ENCODE data around the gene STAC.
"Not testable (repeated sequence)": the region's sequence is repeated elsewhere in the genome, so short reads cannot be mapped to it uniquely, and the experiment has no call there.

The STAC gene

DNA sequence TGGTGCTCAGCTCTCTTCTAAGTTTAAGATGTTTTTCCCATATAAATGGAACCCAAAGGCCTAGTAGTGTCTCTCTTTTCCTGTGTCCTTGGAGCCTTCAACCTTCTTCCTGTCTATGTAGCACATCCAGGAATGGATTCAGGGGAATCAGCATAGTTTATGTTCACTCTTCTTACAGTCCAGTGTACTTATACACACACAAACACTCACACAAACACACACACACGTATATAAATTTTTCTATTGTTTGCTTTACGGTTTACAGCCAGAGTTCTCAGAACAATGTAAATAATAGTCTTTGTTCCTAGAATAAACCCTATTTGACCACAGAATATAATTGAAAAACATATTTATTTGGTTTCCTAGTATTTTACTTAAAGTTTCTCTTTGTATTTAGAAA is 36.9 kb downstream of the STAC start:
- no peak for DNase-seq

DNA sequence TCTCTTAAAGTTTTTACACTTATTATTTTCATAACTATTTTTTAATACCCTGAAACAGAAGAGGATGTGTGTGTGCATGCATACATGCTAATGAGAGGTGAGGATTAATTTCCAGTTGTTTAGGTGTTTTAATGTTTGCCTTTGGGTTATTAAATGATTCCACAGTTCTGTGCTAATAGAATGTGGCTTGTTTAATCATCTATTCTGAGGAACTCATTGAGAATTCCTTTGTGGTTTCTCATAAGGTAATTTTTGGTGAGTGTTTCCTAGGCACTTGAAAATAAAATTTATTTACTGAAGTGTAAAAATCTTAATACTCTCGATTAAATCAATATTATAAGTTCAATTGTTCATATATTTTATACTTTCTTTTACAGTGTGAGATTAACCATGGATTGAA is 38.0 kb downstream of the STAC start:
- DNase-seq = no peak

DNA sequence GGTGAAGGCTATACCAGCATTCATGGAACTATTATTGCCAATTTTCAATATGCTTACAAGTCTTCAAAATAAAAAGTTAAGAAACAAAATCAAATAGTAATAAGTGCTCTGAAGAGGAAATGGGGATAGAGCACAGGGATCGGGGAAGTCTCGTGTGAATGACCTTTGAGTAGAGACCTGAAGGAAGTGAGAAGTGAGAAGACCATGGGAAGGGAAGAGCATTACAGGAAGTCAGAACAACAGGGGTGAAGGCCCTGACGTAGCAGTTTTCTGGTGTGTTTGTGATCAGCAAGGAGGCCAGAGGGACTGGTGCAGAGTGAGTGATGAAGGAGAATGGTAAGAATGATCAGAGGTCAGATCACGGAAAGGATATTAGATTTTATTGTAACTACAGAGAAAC is 48.1 kb downstream of the STAC start:
- no peak for DNase-seq

DNA sequence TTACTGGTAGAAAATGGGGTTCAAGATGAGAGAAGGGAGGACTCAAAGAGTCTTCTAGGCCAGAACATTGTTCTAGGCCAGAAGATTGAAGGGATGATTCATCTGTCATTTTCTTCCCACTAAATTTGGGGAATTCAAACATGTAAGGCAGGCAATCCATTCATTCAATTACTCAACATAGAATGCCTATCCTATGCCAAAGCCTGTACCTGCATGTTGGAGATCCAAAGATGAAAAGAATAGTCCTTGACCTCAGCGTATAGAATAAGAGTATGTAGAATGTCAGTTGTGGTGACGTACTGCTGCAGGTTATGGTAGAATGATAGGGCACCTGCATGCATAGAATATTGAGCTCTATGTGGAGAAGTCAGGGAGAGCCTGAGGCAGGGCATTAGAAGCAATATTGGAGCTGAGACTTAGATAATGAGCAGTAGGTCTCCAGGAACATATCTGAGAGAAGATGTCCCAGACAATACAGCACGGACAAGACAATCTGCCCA is 49.7 kb downstream of the STAC start:
- no peak for DNase-seq

DNA sequence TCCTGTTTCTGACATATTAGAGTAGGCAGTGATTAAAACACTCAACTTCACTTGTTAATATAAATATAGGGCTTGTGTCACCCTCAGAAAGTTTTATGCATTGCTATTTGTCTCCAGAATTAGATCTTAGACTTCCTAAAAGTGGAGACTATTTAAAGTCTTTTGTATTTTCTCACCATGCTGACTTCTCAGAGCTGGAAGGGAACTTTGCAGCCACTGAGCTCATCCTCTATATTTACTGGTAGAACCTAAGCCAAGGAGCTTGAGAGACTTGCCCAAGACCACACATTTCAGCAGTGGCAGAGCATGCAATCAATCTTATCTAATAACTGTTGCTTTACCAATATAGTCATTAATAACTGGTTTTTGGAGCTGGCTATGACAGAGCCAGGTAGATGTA is 53.2 kb downstream of the STAC start:
- no peak for DNase-seq

DNA sequence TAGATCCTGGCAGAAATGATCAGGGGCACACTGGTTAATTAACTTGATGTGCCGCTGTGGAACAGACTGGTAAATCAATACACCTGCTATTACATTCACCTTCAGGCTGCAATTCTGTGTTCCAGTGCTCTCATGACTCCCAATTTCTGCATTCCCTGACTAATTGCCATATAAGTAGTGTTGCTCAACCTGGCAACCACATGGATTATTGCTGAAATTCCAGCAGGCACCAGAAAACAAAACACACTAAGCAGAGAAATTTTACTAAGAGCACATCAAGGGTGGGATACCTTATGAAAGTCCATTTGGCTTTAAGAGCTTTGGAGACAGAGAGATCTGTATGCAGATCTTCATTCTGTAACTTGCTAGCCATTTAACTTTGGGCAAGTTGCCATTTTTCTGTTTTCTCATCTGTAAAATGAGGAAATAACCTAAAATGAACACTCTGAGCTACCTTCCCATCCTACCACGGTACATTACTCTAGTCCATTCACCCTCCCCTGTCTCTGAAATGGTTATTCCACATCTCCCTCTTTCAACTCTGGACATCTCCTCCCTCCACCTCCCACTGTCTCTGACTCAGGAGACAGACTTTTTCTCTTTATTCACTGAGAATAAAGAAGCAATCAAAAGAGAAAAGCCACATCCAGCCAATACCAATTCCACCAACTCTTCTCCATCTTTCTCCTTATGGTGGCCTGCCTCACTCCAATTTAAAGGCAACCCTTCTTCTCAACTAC is 54.6 kb downstream of the STAC start:
- DNase-seq = no peak

DNA sequence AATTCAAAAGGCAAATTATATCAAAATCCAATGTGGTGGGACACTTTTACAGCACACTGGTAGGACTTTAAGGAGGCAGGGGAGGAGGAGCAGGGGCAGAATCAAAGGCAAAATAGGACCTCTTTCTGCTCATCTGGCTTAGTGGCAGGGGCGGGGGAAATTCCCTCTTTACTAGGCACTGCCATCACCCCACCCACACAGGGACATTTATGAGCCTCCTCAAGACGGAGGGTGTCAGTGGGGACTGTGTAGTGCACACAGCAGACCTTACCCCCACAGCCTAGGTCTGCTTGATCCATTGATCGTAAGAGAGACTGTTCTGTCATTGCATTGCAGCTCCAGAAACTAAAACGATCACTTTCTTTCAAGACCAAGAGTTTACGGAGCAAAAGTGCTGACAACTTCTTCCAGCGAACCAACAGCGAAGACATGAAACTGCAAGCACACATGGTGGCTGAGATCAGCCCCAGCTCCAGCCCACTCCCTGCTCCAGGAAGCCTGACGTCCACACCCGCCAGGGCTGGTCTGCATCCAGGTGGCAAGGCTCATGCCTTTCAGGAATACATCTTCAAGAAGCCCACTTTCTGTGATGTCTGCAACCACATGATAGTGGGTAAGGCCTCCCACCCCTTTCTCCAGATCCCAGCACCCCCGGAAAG is 62.9 kb downstream of the STAC start:
- DNase-seq = no peak

DNA sequence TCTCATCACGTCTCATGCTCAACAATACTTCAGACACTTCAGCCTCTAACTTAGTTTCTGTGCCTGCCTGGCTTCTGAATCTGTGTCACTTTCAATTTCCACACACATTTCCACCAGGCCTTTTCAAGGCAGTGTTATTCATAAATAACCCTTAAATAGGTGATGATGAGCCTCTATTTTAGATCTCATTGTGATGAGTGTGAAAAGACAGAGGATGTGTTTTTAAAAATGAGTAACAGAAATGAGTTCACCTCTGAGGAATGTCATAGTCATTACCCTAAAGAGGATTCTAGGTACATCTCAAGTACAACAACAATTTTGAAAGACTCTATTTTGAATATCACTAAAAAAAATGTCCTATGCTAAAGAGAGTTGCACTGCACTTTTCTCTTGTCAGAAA is 64.6 kb downstream of the STAC start:
- DNase-seq = no peak

DNA sequence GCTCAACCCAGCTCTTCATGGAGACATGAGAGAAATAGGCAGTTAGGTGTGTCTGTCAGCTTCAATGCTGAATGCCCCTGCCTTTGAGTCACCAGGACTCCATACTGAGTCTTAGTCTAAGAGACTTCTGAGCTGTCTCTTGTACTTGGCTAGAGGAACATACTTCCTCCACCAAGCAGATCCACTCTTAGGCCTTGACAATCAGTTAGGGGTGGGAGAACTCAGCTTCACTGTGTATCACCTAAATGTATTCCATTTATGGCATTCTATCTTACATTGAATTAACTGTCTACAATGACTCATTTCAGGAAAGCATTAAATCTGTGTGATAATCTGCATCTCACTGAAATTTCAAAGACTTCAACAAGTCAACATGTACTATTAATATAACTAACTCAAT is 66.0 kb downstream of the STAC start:
- no peak for DNase-seq

DNA sequence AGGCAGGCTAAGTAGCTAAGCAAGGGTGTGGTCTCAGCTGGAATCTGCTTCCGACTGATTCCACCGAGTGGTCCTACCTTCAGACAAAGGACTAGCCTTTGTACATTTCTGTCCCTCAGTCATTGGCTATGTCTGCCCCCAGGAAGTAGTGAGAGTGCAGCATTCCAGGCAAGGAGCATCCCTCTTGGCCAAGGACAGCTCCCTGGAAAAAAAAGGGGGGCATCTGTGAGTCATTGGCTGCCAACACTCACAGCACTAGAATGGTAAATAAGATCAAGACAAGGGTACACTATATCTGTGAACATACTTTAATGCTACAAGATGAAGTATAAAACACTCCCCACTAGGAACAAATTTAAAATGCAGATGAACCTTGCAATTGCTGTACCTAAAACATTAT is 66.8 kb downstream of the STAC start:
- no peak for DNase-seq

DNA sequence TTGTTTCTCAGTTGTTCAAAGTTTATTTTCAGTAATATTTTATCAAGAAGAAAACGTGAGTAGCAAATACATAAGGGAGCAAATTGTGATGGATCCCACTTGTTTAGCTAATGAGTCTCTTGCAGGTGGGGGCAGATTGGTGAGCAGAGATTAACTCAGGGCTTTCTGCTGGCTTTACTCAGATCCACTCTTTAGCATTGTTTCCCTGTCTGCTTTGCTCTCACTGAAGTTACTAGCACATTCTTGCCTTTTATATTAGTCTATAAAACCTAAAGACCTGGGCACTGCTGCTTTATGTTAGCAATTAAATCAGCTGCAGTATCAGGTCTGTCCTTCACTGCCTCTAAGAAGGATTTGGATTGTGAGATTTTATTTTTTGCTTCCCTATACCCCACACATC is 71.5 kb downstream of the STAC start:
- DNase-seq = no peak

DNA sequence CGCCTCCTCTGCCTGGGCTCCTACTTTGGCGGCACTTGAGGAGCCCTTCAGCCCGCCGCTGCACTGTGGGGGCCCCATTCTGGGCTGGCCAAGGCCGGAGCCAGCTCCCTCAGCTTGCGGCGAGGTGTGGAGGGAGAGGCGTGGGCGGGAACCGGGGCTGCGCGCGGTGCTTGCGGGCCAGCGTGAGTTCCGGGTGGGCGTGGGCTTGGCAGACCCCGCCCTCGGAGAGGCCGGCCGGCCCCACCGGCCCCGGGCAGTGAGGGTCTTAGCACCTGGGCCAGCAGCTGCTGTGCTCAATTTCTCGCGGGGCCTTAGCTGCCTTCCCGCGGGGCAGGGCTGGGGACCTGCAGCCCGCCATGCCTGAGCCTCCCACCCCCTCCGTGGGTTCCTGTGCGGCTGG is 72.9 kb downstream of the STAC start:
- DNase-seq = not testable (repeated sequence)

DNA sequence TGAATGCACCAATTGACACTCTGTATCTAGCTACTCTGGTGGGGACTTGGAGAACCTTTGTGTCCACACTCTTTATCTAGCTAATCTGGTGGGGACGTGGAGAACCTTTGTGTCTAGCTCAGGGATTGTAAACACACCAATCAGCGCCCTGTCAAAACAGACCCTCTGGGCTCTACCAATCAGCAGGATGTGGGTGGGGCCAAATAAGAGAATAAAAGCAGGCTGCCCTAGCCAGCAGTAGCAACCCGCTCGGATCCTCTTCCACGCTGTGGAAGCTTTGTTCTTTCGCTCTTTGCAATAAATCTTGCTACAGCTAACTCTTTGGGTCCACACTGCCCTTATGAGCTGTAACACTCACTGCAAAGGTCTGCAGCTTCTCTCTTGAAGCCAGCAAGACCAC is 73.6 kb downstream of the STAC start:
- DNase-seq = not testable (repeated sequence)

DNA sequence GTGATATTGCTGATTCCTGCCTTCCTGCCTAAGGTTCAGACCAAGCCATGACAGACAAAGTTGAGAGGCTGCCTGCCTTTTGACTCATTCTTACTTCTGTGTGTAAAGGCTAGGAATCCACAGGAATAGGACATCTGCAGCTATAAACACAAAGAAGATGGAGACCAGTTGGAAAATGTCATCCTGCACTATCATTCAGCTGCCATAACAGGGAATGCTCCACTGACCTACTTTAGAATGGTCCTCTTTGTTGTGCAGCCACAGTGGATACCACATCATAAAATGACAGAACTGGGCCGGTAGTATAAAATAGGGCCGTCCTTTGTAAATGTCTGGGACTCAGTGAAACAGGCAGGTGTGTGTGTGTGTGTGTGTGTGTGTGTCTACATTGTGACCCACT is 75.1 kb downstream of the STAC start:
- no peak for DNase-seq

DNA sequence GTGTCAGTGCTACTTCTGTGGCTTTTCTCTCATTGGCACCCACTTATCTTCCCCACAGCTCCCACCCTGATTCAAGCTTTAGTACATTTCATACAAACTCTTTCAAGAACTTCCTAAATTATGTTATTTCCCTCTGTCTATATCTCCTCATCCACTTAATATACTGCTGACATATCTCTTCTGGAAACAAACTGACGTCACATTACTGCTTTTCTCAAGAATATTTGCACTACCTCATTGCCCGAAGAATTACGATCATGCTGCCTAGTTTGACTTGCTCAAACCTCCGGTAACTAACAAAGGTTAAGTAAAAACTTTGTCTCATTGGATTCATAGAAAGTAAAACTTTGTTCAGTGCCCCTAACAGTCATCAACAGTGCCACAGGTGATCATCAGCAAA is 76.5 kb downstream of the STAC start:
- DNase-seq = no peak

DNA sequence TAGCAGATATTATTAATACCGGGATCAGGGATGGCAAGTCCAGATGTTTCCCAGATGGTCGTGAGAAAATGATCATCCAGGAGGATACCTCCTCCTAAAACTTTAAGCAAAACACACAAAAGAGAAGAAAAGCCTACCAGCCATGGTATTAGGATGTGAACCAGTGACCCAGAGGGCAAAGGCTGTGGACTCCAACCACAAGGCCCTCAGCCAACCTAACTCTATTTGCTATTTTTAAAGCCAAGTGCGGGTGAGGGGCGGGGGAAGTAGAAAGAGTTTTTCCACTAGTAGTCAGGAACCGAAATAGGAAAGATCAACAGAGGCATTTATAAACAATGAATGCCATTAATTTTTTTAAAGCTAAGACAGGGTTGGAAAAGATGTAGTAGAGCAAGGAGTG is 77.4 kb downstream of the STAC start:
- no peak for DNase-seq

DNA sequence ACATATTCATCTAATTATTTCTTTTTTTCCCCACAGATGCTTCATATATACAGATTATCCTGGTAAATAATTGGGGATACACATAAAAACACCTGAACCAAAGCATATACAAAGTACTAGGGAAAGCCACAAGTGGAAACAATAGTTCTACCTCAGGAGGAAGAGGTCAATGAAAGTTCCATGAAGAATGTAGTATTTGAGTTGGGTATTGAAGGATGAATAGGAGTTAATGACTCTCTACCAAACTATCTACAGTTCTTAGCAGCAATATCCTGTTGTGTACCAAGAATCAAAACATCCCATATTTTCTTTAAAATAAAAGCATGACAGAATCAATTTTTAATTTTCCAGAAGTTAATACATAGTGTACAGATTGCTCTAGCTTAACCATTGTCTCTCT is 78.9 kb downstream of the STAC start:
- no peak for DNase-seq

DNA sequence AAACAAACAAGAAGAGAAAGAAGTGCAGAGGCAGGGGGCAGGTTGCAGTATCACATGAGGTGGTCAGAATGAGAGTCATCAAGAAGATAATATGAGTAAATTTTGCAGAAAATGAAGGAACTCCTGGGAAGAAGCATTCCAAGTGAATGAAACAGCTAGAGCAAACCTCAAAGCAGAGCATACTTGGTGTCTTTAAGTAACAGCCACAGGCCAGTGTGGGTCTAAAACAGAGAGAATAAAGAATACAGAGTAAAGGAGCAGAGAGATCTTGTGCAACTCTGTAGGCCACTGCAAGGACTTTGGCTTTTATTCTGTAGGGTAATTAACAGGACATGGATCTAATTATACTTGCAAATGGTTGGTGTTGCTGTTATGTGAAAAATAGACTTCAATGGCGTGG is 81.3 kb downstream of the STAC start:
- no peak for DNase-seq

DNA sequence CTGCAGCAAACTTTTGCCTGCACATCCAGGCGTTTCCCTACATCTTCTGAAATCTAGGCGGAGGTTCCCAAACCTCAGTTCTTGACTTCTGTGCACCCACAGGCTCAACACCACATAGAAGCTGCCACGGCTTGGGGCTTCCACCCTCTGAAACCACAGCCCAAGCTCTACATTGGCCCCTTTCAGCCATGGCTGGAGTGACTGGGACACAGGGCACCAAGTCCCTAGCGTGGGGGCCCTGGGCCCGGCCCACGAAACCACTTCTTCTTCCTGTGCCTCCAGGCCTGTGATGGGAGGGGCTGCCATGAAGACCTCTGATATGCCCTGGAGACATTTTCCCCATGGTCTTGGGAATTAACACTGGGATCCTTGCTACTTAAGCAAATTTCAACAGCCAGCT is 91.7 kb downstream of the STAC start:
- DNase-seq = not testable (repeated sequence)

DNA sequence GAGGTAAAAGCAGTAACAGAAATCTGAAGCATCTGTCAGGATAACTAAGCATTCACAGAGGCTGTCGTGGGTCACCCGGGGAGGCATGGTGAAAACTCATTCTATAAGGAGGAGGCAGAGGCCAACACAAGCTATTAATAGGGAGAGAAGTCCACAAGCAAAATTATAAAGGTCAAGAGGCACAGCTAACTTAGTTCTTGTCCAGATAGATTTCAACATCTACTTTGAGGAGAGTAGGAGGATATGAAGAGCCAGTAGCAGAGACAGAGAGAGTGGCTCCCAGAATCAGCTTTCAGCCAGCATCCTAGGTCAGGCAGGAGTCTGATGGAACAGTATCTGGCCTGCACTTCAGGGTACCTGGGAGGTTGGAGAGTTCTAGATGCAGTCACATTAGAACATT is 95.3 kb downstream of the STAC start:
- DNase-seq = no peak

DNA sequence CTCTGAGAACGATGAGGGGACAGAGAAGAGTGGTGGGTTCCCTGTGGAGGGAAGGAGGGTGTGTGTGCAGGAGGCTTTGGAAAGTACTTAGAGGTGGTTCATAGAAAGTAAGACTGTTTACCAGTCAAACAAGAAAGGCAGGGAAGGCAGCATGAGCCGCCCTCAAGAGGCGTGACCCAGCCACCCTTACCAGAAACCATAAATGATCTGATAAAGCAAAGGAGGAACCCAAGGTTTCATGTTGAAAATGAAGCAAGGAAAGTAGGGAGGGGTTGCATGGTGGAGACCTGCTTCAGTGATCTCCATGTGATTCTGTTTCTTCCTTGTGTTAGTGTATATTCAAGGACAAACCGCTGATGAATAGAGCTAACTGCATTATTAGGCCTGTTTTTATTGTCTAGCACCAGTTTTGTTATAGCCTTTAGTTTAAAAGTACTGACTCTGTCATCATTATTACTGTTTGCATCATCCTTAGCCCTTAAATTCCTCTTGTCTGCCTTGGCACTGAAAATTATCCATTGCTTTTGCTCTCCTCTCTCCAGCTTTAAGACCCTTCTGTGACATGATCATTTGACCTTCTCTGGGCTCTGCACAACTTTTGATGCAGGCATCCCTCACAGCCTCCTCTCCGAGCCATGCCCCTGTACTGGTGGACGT is 96.1 kb downstream of the STAC start:
- no peak for DNase-seq

DNA sequence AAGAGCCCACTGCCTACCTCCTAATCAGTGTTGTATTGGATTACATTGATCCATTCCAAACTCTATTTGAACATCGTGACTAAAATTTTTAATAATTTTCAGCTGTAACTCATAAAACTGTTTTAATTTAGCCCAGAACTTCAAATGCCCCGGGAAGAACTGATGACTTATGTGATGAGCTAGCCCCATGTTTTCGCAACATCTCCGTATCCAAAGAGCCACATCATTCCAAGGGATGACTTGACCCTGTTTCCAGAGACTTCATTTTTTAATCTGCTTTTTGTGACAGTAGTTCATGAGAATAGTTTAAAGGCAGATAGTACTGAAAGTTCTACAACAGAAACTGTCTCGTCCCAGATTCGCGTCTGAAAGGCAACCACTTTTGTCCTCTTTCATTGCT is 97.4 kb downstream of the STAC start:
- DNase-seq = no peak

DNA sequence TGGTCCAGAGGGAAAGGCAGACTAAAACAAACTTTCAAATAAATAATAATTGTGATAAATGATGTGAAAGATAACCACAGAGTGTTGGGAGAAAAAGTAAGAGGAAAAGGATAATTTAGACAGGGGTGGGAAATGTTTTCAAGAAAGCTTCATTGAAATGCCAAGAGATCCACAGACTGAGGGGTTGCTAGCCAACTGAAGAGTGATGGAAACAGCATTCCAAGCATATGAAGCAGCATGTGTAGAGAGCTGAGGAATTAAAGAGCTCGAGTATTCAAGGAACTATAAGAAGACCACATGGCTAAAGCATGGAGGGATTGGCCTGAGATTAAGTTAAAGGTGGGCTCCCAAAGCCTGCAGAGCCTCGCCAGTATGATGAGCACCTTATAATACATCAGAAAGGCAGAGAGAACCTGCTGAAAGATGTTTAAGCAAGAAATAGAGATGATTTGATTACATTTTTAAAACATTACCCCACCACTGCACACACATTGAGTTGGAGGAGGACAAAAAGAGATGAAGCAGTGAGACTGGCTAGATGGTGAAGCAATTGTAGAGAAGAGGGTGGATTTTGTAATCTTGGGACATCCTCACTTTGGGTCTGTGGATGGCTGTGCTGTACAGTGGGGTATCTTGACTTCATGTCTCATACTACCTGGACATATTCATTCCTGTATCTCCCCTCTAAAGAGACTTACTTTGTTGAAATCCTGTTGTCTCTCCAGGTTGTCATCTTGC is 100.8 kb downstream of the STAC start:
- DNase-seq = no peak

DNA sequence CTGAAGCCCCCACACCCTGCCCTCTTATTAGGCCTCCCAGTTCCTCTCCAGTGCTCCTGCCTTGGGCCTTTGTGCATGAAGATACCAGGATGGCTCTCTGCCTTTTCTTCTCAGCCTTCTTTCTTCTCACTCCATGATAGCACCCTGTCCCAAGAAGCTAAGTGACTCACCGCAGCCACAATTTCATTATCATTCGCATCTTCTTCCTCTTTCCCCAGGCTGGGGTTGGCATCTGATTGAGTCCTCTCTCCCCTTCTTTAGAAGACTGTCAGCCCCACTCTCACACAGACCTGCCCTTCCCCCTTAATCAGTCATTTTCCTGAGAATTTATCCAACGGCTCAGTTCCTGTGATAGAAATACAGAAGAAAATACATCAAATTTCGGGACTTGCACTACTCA is 102.0 kb downstream of the STAC start:
- no peak for DNase-seq
